H9 (cell line): Measurements from ENCODE around the gene ABHD16A. TPM values are rescaled to one million over a fixed set of nuclear protein-coding genes. Genes with fewer than 3 reads are reported as not detected.

ENCODE experiments used
- DNase-seq: peaks from one replicate; pipeline ENCODE4 v3.0.0-alpha.2; 2017
- H2AFZ ChIP-seq: one replicate; pipeline ENCODE4 v1.6.1; 2013; ENCODE audit warnings: mild to moderate bottlenecking, low read length, control low read depth, moderate library complexity
- H2AK5ac ChIP-seq: 2 replicates; pipeline ENCODE4 v1.6.1; 2013; ENCODE audit warnings: low read length, control low read depth, mixed read lengths; ENCODE audit not compliant: insufficient read length
- H2BK120ac ChIP-seq: one replicate; pipeline ENCODE4 v1.6.1; 2013; ENCODE audit warnings: low read depth, mild to moderate bottlenecking, low read length, control low read depth, inconsistent platforms; ENCODE audit not compliant: poor library complexity, severe bottlenecking
- H2BK12ac ChIP-seq: 2 replicates; pipeline ENCODE4 v1.6.1; 2013; ENCODE audit warnings: low read length, control low read depth, mixed read lengths, low read depth; ENCODE audit not compliant: insufficient read length
- H2BK15ac ChIP-seq: 2 replicates; pipeline ENCODE4 v1.6.1; 2013; ENCODE audit warnings: low read depth, low read length, control low read depth
- H2BK20ac ChIP-seq: one replicate; pipeline ENCODE4 v1.6.1; 2013; ENCODE audit warnings: low read depth, mild to moderate bottlenecking, low read length, control low read depth, inconsistent platforms; ENCODE audit not compliant: poor library complexity, severe bottlenecking
- H2BK5ac ChIP-seq: 2 replicates; pipeline ENCODE4 v1.6.1; 2013; ENCODE audit warnings: low read length, control low read depth, mixed read lengths; ENCODE audit not compliant: insufficient read length
- H3K14ac ChIP-seq: 2 replicates; pipeline ENCODE4 v1.6.1; 2013; ENCODE audit warnings: low read length, control low read depth; ENCODE audit not compliant: insufficient read depth
- H3K18ac ChIP-seq: 2 replicates; pipeline ENCODE4 v1.6.1; 2013; ENCODE audit warnings: low read depth, mild to moderate bottlenecking, mixed read lengths, low read length, control low read depth; ENCODE audit not compliant: insufficient read length
- H3K23ac ChIP-seq: 2 replicates; pipeline ENCODE4 v1.6.1; 2013; ENCODE audit warnings: low read length, control low read depth, mixed read lengths, low read depth; ENCODE audit not compliant: insufficient read length
- H3K23me2 ChIP-seq: 2 replicates; pipeline ENCODE4 v1.6.1; 2013; ENCODE audit warnings: low read depth, mild to moderate bottlenecking, mixed read lengths, low read length, control low read depth; ENCODE audit not compliant: insufficient read length, poor library complexity, severe bottlenecking
- H3K27ac ChIP-seq: 2 replicates; pipeline ENCODE4 v1.5.1; 2013; ENCODE audit warnings: low read length, control low read depth, mixed read lengths, low read depth; ENCODE audit not compliant: insufficient read length
- H3K27me3 ChIP-seq: 2 replicates; pipeline ENCODE4 v1.6.1; 2013; ENCODE audit warnings: low read length, control low read depth, inconsistent platforms; ENCODE audit not compliant: insufficient read depth
- H3K4ac ChIP-seq: 2 replicates; pipeline ENCODE4 v1.6.1; 2013; ENCODE audit warnings: low read depth, mild to moderate bottlenecking, control low read depth, inconsistent platforms, low read length, moderate library complexity
- H3K4me1 ChIP-seq: 2 replicates; pipeline ENCODE4 v1.6.1; 2013; ENCODE audit warnings: low read length, control low read depth, inconsistent platforms; ENCODE audit not compliant: insufficient read depth
- H3K4me2 ChIP-seq: 2 replicates; pipeline ENCODE4 v1.6.1; 2013; ENCODE audit warnings: low read length, control low read depth, mixed read lengths; ENCODE audit not compliant: insufficient read length, insufficient read depth
- H3K56ac ChIP-seq: 2 replicates; pipeline ENCODE4 v1.6.1; 2013; ENCODE audit warnings: low read depth, mild to moderate bottlenecking, mixed read lengths, low read length, control low read depth; ENCODE audit not compliant: insufficient read length
- H3K79me1 ChIP-seq: 2 replicates; pipeline ENCODE4 v1.6.1; 2013; ENCODE audit warnings: low read depth, mild to moderate bottlenecking, moderate library complexity, low read length, control low read depth, inconsistent platforms; ENCODE audit not compliant: insufficient read depth, poor library complexity, severe bottlenecking
- H3K79me2 ChIP-seq: 2 replicates; pipeline ENCODE4 v1.6.1; 2013; ENCODE audit warnings: low read length, control low read depth, inconsistent platforms; ENCODE audit not compliant: insufficient read depth
- H3K9ac ChIP-seq: 2 replicates; pipeline ENCODE4 v1.6.1; 2013; ENCODE audit warnings: low read length, control low read depth, mixed read lengths; ENCODE audit not compliant: insufficient read length; ENCODE audit errors: extremely low read depth
- H3K9me3 ChIP-seq: one replicate; pipeline ENCODE4 v1.6.1; 2013; ENCODE audit warnings: low read depth, low read length, inconsistent platforms; ENCODE audit not compliant: control insufficient read depth
- H3T11ph ChIP-seq: one replicate; pipeline ENCODE4 v1.6.1; 2013; ENCODE audit warnings: mild to moderate bottlenecking, low read length, control low read depth, inconsistent platforms
- H4K20me1 ChIP-seq: one replicate; pipeline ENCODE4 v1.6.1; 2013; ENCODE audit not compliant: control insufficient read depth, insufficient read length, insufficient read depth
- H4K5ac ChIP-seq: 2 replicates; pipeline ENCODE4 v1.6.1; 2013; ENCODE audit warnings: low read depth, mild to moderate bottlenecking, mixed read lengths, low read length, control low read depth; ENCODE audit not compliant: insufficient read length
- H4K8ac ChIP-seq: replicated peaks from 2 replicates; pipeline ENCODE4 v1.6.1; 2013; ENCODE audit warnings: low read length, control low read depth, mixed read lengths, low read depth; ENCODE audit not compliant: insufficient read length
- H4K91ac ChIP-seq: 2 replicates; pipeline ENCODE4 v1.6.1; 2013; ENCODE audit warnings: low read depth, mild to moderate bottlenecking, moderate library complexity, mixed read lengths, low read length, control low read depth; ENCODE audit not compliant: insufficient read length
- H3K27ac Mint-ChIP-seq, 3 experiments: 2 replicates in 2 of 3; 3 replicates in 1 of 3; pipeline ENCODE4 v1.8.0; 2020 to 2021; ENCODE audit warnings: mixed read lengths in 3 of 3, mild to moderate bottlenecking in 1 of 3, moderate library complexity in 1 of 3
- H3K27me3 Mint-ChIP-seq: 2 replicates; pipeline ENCODE4 v1.8.0; 2021; ENCODE audit warnings: low read depth, mild to moderate bottlenecking, moderate library complexity, mixed read lengths
- H3K36me3 Mint-ChIP-seq, 3 experiments: 2 replicates in 2 of 3; 3 replicates in 1 of 3; pipeline ENCODE4 v1.8.0; 2020 to 2021; ENCODE audit warnings: low read depth in 3 of 3, mixed read lengths in 3 of 3; ENCODE audit not compliant: insufficient read depth in 1 of 3
- H3K4me1 Mint-ChIP-seq, 2 experiments: 2 replicates each; pipeline ENCODE4 v1.8.0; 2020; ENCODE audit warnings: mixed read lengths in 2 of 2
- H3K4me3 Mint-ChIP-seq, 2 experiments: 2 replicates in 1 of 2; 3 replicates in 1 of 2; pipeline ENCODE4 v1.8.0; 2020 to 2021; ENCODE audit warnings: mild to moderate bottlenecking in 2 of 2, mixed read lengths in 2 of 2, moderate library complexity in 1 of 2
- H3K9me3 Mint-ChIP-seq, 2 experiments: 2 replicates in 1 of 2; 3 replicates in 1 of 2; pipeline ENCODE4 v1.8.0; 2020; ENCODE audit warnings: mild to moderate bottlenecking in 2 of 2, mixed read lengths in 2 of 2, moderate library complexity in 1 of 2
- WGBS: extraction: QIAGEN DNeasy Blood & Tissue Kit; methylation state at CpG from one replicate; pipeline ENCODE4 v1.1.7; 2013; ENCODE audit warnings: missing lambda C conversion rate, low lambda C conversion rate, mixed read lengths; ENCODE audit not compliant: insufficient read length; ENCODE audit errors: extremely low coverage; 5-methylcytosine and 5-hydroxymethylcytosine counted together
- total RNA-seq: library from RNA; stranded (reverse); gene quantifications from 2 replicates; pipeline ENCODE4 v1.2.1, GENCODE V29; 2021
- TF ChIP-seq, protein P1 (sequence below): fragments of 200-600 bp; sonication (generic); conservative IDR thresholded peaks from 3 replicates; pipeline ENCODE4 v1.8.0; 2021; ENCODE audit warnings: antibody characterized with exemption, mild to moderate bottlenecking

Gene ABHD16A
- total RNA-seq, 1 experiment from 2014 or later, result 34.4 TPM

DNA sequence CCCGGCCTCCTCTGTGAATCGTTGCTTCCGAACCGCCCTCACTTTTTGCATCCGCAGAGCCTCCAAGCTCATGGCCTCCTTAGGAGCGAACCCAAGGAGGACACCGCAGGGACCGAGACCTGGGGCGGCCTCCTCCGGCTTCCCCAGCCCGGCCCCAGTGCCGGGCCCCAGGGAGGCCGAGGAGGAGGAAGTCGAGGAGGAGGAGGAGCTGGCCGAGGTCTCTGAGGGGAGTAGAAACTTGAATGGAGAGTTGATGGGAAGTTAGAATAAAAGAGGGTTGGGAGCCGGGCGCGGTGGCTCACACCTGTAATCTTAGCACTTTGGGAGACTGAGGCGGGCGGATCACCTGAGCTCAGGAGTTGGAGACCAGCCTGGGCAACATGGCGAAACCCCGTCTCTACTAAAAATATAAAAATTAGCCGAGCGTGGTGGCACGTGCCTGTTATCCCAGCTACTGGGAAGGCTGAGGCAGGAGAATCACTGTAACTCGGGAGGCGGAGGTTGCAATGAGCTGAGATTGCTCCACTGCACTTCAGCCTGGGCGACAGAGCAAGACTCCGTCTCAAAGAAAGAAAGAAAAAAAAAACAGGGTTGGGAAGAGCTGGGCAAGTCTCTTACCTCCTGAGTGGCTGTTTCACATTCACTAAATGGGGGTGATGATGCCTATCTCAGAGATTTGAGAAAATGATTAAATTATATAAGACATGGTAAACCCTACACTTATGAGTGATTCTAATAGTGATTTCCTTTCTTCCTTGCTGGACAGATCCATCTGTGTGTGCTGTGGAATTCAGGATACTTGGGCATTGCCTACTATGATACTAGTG lies 37.5 kb upstream of the ABHD16A start:
- Histone ChIP-seq H3K27ac (peak overlapping the region; percentile 56), H3K4me1 (peaks cover 11% of the 10 kb centered on the region), H3K56ac (no peak overlapping the region), H3K79me2 (peaks cover 2% of the 10 kb centered on the region; the same call in 1 of the 2 replicates), H3K23ac (no peak overlapping the region), H3K23me2 (peaks cover 21% of the 10 kb centered on the region), H4K91ac (peak overlapping the region; percentile 95), H3K4ac (peak overlapping the region; percentile 99; the same call in 1 of the 2 replicates), H3K18ac (peak overlapping the region; percentile 100), H2BK5ac (peak overlapping the region; percentile 92), H2BK20ac (no peak overlapping the region), H2AFZ (no peak overlapping the region), H4K8ac (no peak overlapping the region), H2BK120ac (peak overlapping the region; percentile 100), H3T11ph (peak overlapping the region; percentile 90), H2BK12ac (peak overlapping the region; percentile 26), H4K5ac (peak overlapping the region; percentile 96), H3K4me2 (peak overlapping the region; percentile 73), H2AK5ac (no peak overlapping the region), H3K27me3 (no peaks in the 10 kb centered on the region), H4K20me1 (no peaks in the 10 kb centered on the region), H3K79me1 (no peaks in the 10 kb centered on the region), H3K9ac (peak overlapping the region; percentile 94), H3K14ac (peak overlapping the region; percentile 100), H2BK15ac (no peak overlapping the region), H3K9me3 (no peaks in the 10 kb centered on the region)
- WGBS, result no CpG with 5 or more reads among the region's 29 CpGs
- TF ChIP-seq, protein P1, sequence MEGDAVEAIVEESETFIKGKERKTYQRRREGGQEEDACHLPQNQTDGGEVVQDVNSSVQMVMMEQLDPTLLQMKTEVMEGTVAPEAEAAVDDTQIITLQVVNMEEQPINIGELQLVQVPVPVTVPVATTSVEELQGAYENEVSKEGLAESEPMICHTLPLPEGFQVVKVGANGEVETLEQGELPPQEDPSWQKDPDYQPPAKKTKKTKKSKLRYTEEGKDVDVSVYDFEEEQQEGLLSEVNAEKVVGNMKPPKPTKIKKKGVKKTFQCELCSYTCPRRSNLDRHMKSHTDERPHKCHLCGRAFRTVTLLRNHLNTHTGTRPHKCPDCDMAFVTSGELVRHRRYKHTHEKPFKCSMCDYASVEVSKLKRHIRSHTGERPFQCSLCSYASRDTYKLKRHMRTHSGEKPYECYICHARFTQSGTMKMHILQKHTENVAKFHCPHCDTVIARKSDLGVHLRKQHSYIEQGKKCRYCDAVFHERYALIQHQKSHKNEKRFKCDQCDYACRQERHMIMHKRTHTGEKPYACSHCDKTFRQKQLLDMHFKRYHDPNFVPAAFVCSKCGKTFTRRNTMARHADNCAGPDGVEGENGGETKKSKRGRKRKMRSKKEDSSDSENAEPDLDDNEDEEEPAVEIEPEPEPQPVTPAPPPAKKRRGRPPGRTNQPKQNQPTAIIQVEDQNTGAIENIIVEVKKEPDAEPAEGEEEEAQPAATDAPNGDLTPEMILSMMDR, result no peak
- Mint-ChIP-seq H3K27me3 (no peaks in the 10 kb centered on the region), H3K27ac (peak overlapping the region; percentile 91 to 99 (median 99)), H3K4me1 (peaks cover 41 to 58% of the 10 kb centered on the region in 2 experiments), H3K4me3 (peak overlapping the region; percentile 74 to 85), H3K9me3 (no peaks in the 10 kb centered on the region), H3K36me3 (peaks cover 14 to 33% (median 17%) of the 10 kb centered on the region in 3 experiments)
- no peak for DNase-seq
